HepG2 (cell line): Measurements from ENCODE around the gene GADD45B. TPM values are rescaled to one million over a fixed set of nuclear protein-coding genes. Genes with fewer than 3 reads are reported as not detected.

Source experiments
- CBX5 ChIP-seq: sonication (generic); formaldehyde crosslinking; IDR thresholded peaks from 2 replicates; pipeline ENCODE4 v1.4.0; 2020; ENCODE audit warnings: missing genetic modification reagents, borderline replicate concordance
- CEBPG ChIP-seq: IDR thresholded peaks from 2 replicates; pipeline ENCODE4 v1.6.1; 2016
- EED ChIP-seq: sonication (generic); formaldehyde crosslinking; IDR thresholded peaks from 2 replicates; pipeline ENCODE4 v1.5.0; 2020; ENCODE audit warnings: mild to moderate bottlenecking, missing genetic modification reagents
- ELF1 ChIP-seq: sonication (generic); formaldehyde crosslinking; IDR thresholded peaks from 2 replicates; pipeline ENCODE4 v1.4.0; 2020; ENCODE audit warnings: missing genetic modification reagents
- FOXA1 ChIP-seq, 2 experiments: fragments of 450-650 bp in 1 of 2; sonication (generic) in 1 of 2; formaldehyde crosslinking in 1 of 2; IDR thresholded peaks; 2 replicates each; pipeline versions ENCODE4 v1.4.0 to v1.6.1; 2016 to 2020; ENCODE audit warnings: missing genetic modification reagents in 1 of 2
- FOXA3 ChIP-seq: IDR thresholded peaks from 2 replicates; pipeline ENCODE4 v1.6.1; 2016; ENCODE audit warnings: missing genetic modification reagents, missing compliant biosample characterization
- GATAD2A ChIP-seq: IDR thresholded peaks from 2 replicates; pipeline ENCODE4 v1.6.1; 2016
- HMG20A ChIP-seq: IDR thresholded peaks from 2 replicates; pipeline ENCODE4 v1.6.1; 2016; ENCODE audit warnings: borderline replicate concordance
- ISX ChIP-seq: sonication (generic); formaldehyde crosslinking; conservative IDR thresholded peaks from 2 replicates; pipeline ENCODE4 v1.5.0; 2020; ENCODE audit warnings: missing genetic modification reagents
- KDM4B ChIP-seq: sonication (generic); formaldehyde crosslinking; IDR thresholded peaks from 2 replicates; pipeline ENCODE4 v1.4.0; 2020; ENCODE audit warnings: missing genetic modification reagents
- MAFK ChIP-seq, 2 experiments: IDR thresholded peaks in 1 of 2; conservative IDR thresholded peaks in 1 of 2; 2 replicates each; pipeline ENCODE4 v1.6.1; 2011; ENCODE audit warnings: improper control_type of control experiment in 2 of 2, low read length in 2 of 2
- MBNL3 ChIP-seq: fragments of 250-450 bp; sonication (Bioruptor Pico); conservative IDR thresholded peaks from 2 replicates; pipeline ENCODE4 v1.8.0; 2022; ENCODE audit warnings: mild to moderate bottlenecking, inconsistent platforms
- NR2F1 ChIP-seq, 2 experiments: fragments of 450-650 bp in 1 of 2; formaldehyde crosslinking in 1 of 2; IDR thresholded peaks; 2 replicates each; pipeline versions ENCODE4 v1.5.0 to v1.6.1; 2016 to 2020; ENCODE audit warnings: mild to moderate bottlenecking in 1 of 2, missing compliant biosample characterization in 1 of 2, missing genetic modification reagents in 1 of 2, moderate library complexity in 1 of 2
- PTBP1 ChIP-seq: fragments of 200-400 bp; formaldehyde crosslinking; IDR thresholded peaks from 2 replicates; pipeline ENCODE4 v1.6.1; 2018; ENCODE audit warnings: low read length, low read depth; ENCODE audit not compliant: poor library complexity, severe bottlenecking
- RXRA ChIP-seq: sonication (generic); formaldehyde crosslinking; IDR thresholded peaks from 2 replicates; pipeline ENCODE4 v1.5.1; 2020; ENCODE audit warnings: missing genetic modification reagents
- SOX5 ChIP-seq: IDR thresholded peaks from 2 replicates; pipeline ENCODE4 v1.6.1; 2016; ENCODE audit warnings: borderline replicate concordance
- SOX6 ChIP-seq, 2 experiments: fragments of 450-650 bp in 1 of 2; sonication (generic) in 1 of 2; formaldehyde crosslinking in 1 of 2; IDR thresholded peaks; 2 replicates each; pipeline versions ENCODE4 v1.4.0 to v1.6.1; 2017 to 2020; ENCODE audit warnings: antibody characterized with exemption in 1 of 2, mild to moderate bottlenecking in 1 of 2, missing genetic modification reagents in 1 of 2
- TEAD3 ChIP-seq: optimal IDR thresholded peaks from 2 replicates; pipeline ENCODE3; 2016; ENCODE audit warnings: borderline replicate concordance
- polyA plus RNA-seq, 8 experiments: library from polyadenylated mRNA; depleted of rRNA in 3 of 8; stranded (reverse) in 7 of 8; unstranded in 1 of 8; fragments of >200 nt; fragmentation: Illumina TruSeq in 4 of 8; extraction: Trizol in 4 of 8; gene quantifications; 2 replicates each; pipeline versions ENCODE4 v1.2.1 to v1.2.3, GENCODE V29; 2011 to 2016; ENCODE audit warnings: low read depth in 4 of 8, missing spikeins in 1 of 8, mixed read lengths in 1 of 8; ENCODE audit not compliant: insufficient read depth in 1 of 8
- total RNA-seq, 5 experiments: library from RNA; depleted of rRNA; stranded (reverse); fragments of >200 nt; fragmentation: Illumina TruSeq; extraction: Trizol; gene quantifications; 2 replicates each; pipeline ENCODE4 v1.2.3, GENCODE V29; 2016; ENCODE audit warnings: low read depth in 1 of 5
- TF ChIP-seq, protein P1 (sequence below): sonication (generic); formaldehyde crosslinking; IDR thresholded peaks from 2 replicates; pipeline ENCODE4 v1.4.0; 2020; ENCODE audit warnings: mild to moderate bottlenecking, low read depth, missing genetic modification reagents
- TF ChIP-seq, protein P2 (sequence below): sonication (generic); formaldehyde crosslinking; IDR thresholded peaks from 2 replicates; pipeline ENCODE4 v1.5.0; 2020; ENCODE audit warnings: mild to moderate bottlenecking, missing genetic modification reagents, borderline replicate concordance
- TF ChIP-seq, protein P3 (sequence below): IDR thresholded peaks from 2 replicates; pipeline ENCODE4 v1.6.1; 2012; ENCODE audit warnings: low read length, improper control_type of control experiment
- TF ChIP-seq, protein P4 (sequence below): IDR thresholded peaks from 2 replicates; pipeline ENCODE4 v1.4.0; 2020; ENCODE audit warnings: mild to moderate bottlenecking, missing genetic modification reagents

The GADD45B gene
- total and polyA plus RNA-seq, 2 of the 13 experiments (the other 11 are each of a cell fraction or from before 2014, with no cell fraction given): 4.6 to 34.1 TPM

DNA sequence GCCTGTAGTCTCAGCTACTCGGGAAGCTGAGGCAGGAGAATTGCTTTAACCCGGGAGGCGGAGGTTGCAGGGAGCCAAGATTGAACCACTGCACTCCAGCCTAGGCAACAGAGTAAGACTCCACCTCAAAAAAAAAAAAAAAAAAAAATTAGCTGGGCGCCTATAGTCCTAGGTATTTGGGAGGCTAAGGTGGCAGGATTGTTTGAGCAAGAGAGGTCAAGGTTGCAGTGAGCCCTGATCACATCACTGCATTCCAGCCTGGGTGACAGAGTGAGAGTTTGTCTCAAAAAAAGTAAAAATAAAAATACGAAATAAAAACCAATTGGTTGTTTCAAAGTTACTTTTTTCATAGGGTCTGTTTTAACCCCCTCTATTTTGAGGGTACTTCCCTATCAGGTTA, 17.9 kb upstream of the GADD45B start (continued):
- TF ChIP-seq EED (CRISPR knock-in tag) (no peak), SOX5 (CRISPR knock-in tag) (peak; percentile 47; the same call in 1 of the 2 replicates), RXRA (CRISPR knock-in tag) (peak; percentile 73; the same call in 1 of the 2 replicates), NR2F1 (CRISPR knock-in tag; IDR thresholded peaks at IDR 0.05) (peak; percentile 71 to 90; a peak in 3 of 4 replicates), ISX (CRISPR knock-in tag) (no peak), PTBP1 (no peak), KDM4B (no peak), HMG20A (no peak), SOX6 (IDR thresholded peaks at IDR 0.05) (no peak), SOX6 (CRISPR knock-in tag; IDR thresholded peaks at IDR 0.05) (peak; percentile 71), CBX5 (CRISPR knock-in tag) (no peak), GATAD2A (peak; percentile 43; the same call in 1 of the 2 replicates), FOXA3 (no peak), MBNL3 (CRISPR knock-in tag) (no peak), CEBPG (CRISPR knock-in tag) (peak; percentile 57), FOXA1 (IDR thresholded peaks at IDR 0.05) (no peak), FOXA1 (CRISPR knock-in tag; IDR thresholded peaks at IDR 0.05) (0 out of 2 replicates have a peak, but pooled peaks have one; percentile 17), ELF1 (CRISPR knock-in tag) (no peak), TEAD3 (CRISPR knock-in tag) (peak; percentile 96), MAFK (conservative IDR thresholded peaks at IDR 0.05 in 1 of 2, IDR thresholded peaks at IDR 0.05 in 1 of 2; ENCODE audit: low read length in 2 of 2) (no peak)
- TF ChIP-seq, protein P1, sequence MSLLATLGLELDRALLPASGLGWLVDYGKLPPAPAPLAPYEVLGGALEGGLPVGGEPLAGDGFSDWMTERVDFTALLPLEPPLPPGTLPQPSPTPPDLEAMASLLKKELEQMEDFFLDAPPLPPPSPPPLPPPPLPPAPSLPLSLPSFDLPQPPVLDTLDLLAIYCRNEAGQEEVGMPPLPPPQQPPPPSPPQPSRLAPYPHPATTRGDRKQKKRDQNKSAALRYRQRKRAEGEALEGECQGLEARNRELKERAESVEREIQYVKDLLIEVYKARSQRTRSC (CRISPR knock-in tag): no peak
- TF ChIP-seq, protein P2, sequence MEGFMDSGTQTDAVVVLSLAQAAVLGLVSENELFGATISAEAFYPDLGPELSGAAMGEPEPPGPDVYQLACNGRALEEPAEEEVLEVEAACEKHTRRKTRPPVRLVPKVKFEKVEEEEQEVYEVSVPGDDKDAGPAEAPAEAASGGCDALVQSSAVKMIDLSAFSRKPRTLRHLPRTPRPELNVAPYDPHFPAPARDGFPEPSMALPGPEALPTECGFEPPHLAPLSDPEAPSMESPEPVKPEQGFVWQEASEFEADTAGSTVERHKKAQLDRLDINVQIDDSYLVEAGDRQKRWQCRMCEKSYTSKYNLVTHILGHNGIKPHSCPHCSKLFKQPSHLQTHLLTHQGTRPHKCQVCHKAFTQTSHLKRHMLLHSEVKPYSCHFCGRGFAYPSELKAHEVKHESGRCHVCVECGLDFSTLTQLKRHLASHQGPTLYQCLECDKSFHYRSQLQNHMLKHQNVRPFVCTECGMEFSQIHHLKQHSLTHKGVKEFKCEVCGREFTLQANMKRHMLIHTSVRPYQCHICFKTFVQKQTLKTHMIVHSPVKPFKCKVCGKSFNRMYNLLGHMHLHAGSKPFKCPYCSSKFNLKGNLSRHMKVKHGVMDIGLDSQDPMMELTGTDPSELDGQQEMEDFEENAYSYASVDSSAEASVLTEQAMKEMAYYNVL: 0 out of 2 replicates have a peak, but pooled peaks have one; percentile 10
- TF ChIP-seq, protein P3, sequence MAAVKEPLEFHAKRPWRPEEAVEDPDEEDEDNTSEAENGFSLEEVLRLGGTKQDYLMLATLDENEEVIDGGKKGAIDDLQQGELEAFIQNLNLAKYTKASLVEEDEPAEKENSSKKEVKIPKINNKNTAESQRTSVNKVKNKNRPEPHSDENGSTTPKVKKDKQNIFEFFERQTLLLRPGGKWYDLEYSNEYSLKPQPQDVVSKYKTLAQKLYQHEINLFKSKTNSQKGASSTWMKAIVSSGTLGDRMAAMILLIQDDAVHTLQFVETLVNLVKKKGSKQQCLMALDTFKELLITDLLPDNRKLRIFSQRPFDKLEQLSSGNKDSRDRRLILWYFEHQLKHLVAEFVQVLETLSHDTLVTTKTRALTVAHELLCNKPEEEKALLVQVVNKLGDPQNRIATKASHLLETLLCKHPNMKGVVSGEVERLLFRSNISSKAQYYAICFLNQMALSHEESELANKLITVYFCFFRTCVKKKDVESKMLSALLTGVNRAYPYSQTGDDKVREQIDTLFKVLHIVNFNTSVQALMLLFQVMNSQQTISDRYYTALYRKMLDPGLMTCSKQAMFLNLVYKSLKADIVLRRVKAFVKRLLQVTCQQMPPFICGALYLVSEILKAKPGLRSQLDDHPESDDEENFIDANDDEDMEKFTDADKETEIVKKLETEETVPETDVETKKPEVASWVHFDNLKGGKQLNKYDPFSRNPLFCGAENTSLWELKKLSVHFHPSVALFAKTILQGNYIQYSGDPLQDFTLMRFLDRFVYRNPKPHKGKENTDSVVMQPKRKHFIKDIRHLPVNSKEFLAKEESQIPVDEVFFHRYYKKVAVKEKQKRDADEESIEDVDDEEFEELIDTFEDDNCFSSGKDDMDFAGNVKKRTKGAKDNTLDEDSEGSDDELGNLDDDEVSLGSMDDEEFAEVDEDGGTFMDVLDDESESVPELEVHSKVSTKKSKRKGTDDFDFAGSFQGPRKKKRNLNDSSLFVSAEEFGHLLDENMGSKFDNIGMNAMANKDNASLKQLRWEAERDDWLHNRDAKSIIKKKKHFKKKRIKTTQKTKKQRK: no peak
- TF ChIP-seq, protein P4, sequence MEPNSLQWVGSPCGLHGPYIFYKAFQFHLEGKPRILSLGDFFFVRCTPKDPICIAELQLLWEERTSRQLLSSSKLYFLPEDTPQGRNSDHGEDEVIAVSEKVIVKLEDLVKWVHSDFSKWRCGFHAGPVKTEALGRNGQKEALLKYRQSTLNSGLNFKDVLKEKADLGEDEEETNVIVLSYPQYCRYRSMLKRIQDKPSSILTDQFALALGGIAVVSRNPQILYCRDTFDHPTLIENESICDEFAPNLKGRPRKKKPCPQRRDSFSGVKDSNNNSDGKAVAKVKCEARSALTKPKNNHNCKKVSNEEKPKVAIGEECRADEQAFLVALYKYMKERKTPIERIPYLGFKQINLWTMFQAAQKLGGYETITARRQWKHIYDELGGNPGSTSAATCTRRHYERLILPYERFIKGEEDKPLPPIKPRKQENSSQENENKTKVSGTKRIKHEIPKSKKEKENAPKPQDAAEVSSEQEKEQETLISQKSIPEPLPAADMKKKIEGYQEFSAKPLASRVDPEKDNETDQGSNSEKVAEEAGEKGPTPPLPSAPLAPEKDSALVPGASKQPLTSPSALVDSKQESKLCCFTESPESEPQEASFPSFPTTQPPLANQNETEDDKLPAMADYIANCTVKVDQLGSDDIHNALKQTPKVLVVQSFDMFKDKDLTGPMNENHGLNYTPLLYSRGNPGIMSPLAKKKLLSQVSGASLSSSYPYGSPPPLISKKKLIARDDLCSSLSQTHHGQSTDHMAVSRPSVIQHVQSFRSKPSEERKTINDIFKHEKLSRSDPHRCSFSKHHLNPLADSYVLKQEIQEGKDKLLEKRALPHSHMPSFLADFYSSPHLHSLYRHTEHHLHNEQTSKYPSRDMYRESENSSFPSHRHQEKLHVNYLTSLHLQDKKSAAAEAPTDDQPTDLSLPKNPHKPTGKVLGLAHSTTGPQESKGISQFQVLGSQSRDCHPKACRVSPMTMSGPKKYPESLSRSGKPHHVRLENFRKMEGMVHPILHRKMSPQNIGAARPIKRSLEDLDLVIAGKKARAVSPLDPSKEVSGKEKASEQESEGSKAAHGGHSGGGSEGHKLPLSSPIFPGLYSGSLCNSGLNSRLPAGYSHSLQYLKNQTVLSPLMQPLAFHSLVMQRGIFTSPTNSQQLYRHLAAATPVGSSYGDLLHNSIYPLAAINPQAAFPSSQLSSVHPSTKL (CRISPR knock-in tag): peak; percentile 72
